ENCODE measurements around the gene ARRDC5. TPM values are rescaled to one million over a fixed set of nuclear protein-coding genes. Genes with fewer than 3 reads are reported as not detected.

ARRDC5 gene
- total and polyA plus RNA-seq, 2 of the 13 experiments (the other 11 are each of a cell fraction or from before 2014, with no cell fraction given): not detected

GRCh38 chr19:4867534-4868285 lies 35.0 kb downstream of the ARRDC5 start, which contains the start of gene PLIN3 (continued):
- TF ChIP-seq, protein P1, sequence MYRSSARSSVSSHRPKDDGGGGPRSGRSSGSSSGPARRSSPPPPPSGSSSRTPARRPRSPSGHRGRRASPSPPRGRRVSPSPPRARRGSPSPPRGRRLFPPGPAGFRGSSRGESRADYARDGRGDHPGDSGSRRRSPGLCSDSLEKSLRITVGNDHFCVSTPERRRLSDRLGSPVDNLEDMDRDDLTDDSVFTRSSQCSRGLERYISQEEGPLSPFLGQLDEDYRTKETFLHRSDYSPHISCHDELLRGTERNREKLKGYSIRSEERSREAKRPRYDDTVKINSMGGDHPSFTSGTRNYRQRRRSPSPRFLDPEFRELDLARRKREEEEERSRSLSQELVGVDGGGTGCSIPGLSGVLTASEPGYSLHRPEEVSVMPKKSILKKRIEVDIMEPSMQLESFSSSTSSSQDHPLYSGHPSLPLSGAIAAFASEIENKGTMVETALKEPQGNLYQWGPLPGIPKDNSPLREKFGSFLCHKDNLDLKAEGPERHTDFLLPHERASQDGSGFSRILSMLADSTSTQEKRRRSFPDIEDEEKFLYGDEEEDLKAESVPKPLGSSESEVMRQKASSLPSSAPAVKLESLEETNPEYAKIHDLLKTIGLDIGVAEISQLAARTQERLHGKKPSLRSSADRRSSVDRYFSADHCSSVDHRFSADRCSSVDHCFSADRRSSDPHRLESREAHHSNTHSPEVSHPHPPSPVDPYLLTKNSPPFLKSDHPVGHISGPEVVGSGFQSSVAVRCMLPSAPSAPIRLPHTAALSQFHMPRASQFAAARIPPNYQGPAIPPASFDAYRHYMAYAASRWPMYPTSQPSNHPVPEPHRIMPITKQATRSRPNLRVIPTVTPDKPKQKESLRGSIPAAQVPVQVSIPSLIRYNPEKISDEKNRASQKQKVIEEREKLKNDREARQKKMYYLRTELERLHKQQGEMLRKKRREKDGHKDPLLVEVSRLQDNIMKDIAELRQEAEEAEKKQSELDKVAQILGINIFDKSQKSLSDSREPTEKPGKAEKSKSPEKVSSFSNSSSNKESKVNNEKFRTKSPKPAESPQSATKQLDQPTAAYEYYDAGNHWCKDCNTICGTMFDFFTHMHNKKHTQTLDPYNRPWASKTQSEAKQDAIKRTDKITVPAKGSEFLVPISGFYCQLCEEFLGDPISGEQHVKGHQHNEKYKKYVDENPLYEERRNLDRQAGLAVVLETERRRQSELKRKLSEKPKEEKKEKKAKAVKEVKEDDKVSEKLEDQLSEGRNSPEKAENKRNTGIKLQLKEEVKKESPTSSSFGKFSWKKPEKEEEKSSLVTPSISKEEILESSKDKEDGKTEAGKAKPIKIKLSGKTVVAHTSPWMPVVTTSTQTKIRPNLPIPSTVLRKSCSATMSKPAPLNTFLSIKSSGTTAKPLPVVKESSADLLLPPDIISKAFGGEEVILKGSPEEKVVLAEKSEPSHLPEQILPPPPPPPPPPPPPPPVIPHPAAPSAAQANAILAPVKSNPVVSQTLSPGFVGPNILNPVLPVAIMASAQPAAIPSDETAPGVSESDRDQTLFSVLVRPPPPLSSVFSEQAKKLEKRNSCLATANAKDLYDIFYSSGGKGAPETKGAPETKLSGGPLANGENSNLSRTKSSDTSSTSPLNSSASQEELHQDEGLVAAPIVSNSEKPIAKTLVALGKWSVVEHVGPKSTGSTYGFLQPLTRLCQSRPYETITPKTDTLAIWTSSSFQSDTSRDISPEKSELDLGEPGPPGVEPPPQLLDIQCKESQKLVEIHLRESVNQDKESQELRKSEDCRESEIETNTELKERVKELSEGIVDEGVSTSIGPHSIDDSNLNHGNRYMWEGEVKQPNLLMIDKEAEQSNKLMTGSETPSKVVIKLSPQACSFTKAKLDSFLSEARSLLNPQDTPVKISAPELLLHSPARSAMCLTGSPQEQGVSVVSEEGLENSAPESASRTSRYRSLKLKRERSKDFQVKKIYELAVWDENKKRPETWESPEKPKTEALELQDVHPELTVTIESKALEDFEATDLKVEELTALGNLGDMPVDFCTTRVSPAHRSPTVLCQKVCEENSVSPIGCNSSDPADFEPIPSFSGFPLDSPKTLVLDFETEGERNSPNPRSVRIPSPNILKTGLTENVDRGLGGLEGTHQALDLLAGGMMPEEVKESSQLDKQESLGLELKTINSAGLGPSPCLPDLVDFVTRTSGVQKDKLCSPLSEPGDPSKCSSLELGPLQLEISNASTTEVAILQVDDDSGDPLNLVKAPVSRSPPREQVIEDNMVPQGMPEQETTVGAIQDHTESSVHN (CRISPR knock-in tag; IDR thresholded peaks at IDR 0.05): no peak
- peak; percentile 57; the same call in 1 of the 2 replicates for TF ChIP-seq IKZF5 (CRISPR knock-in tag; IDR thresholded peaks at IDR 0.05)
- TF ChIP-seq ZNF800 (CRISPR knock-in tag; IDR thresholded peaks at IDR 0.05): no peak
- peak; percentile 67 for TF ChIP-seq PTBP1 (IDR thresholded peaks at IDR 0.05; ENCODE audit: low read depth, low read length, poor library complexity, severe bottlenecking)
- TF ChIP-seq SETDB1 (CRISPR knock-in tag; IDR thresholded peaks at IDR 0.05; ENCODE audit: borderline replicate concordance): no peak
- no peak for TF ChIP-seq KDM6A (CRISPR knock-in tag; IDR thresholded peaks at IDR 0.05; ENCODE audit: low read depth)
- TF ChIP-seq ZNF451 (CRISPR knock-in tag; IDR thresholded peaks at IDR 0.05): no peak
- no peak; the same call in 1 of the 2 replicates for TF ChIP-seq TFDP2 (CRISPR knock-in tag; IDR thresholded peaks at IDR 0.05)
- TF ChIP-seq SUZ12 (IDR thresholded peaks at IDR 0.05; ENCODE audit: low read depth, low read length): no peak
- peak; percentile 100 for TF ChIP-seq ZMYM3 (CRISPR knock-in tag; IDR thresholded peaks at IDR 0.05)
- TF ChIP-seq SATB2 (CRISPR knock-in tag; IDR thresholded peaks at IDR 0.05): no peak
- TF ChIP-seq ZIK1 (CRISPR knock-in tag; IDR thresholded peaks at IDR 0.05; ENCODE audit: borderline replicate concordance, low read depth): no peak
- no peak for TF ChIP-seq ZFP36 (IDR thresholded peaks at IDR 0.05; ENCODE audit: borderline replicate concordance, low read depth, low read length, partially characterized antibody)
- no peak for TF ChIP-seq ZBTB33 (CRISPR knock-in tag; IDR thresholded peaks at IDR 0.05)
